ENCODE results near the gene OSBPL6. TPM values are rescaled to one million over a fixed set of nuclear protein-coding genes. Genes with fewer than 3 reads are reported as not detected.

OSBPL6 gene
- total RNA-seq, 1 donor = 5.2 TPM

DNA sequence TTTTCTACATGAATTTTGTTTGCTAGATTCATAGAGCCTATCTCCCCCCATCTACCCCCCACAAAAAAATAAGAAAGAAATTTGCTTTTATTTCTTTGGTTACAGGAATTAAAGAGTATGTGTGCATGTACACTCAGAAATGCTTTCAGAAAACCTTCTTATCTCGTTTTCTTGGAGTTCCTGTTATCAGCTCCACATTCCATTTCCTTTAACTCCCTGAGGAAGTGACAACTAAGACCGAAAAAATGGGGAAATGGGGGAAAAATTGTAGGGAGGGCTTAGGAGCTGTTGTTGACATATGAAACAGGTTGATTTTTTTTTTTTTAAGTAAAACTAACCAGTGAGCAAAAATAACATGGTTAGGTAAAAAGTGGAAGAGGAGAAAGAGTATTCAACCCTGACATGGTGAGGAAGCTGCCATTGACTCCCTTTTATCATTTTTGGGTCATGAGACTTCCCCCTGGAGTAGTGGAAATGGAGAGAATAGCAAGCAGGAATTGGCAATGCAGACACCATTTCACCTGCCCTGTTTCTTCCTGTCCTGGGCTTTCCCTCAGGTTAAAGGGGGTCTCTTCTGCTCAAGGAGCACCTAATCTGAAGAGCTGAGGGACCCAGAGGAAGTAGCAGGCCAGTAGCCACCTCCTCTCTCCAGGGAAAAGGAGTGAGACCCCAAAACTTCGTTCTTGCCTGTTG is 93.5 kb downstream of the OSBPL6 start:
- no peak for TF ChIP-seq CTCF (IDR thresholded peaks at IDR 0.05; ENCODE audit: insufficient read depth, low read length)
- no peak overlapping the region for H3K4me3 ChIP-seq (ENCODE audit: low read depth, low read length)

DNA sequence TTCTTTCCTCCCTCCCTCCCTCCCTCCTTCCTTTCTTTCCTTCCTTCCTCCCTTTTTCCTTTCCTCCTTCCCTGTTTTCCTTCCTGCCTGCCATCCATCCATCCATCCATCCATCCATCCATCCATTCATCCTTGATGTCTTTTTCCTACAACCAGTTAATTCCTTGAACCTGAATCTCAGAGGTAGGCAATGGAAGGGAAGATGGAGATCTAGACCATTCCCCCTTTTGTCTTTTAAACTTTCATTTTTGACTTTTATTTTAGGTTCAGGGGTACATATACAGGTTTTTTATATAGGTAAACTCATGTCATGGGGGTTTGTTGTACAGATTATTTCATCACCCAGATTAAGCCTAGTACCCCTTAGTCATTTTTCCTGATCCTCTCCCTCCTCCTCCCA is 97.4 kb downstream of the OSBPL6 start:
- H3K4me3 ChIP-seq (ENCODE audit: low read depth, low read length) = no peak overlapping the region
- TF ChIP-seq CTCF (IDR thresholded peaks at IDR 0.05; ENCODE audit: insufficient read depth, low read length) = no peak
- no peak for DNase-seq (ENCODE audit: low read depth)

More for the DNA sequence above, 93.5 kb downstream of the OSBPL6 start:
- peak; percentile 43 for DNase-seq (ENCODE audit: low read depth)

- no peak for DNase-seq (ENCODE audit: low read depth)
- TF ChIP-seq CTCF (IDR thresholded peaks at IDR 0.05; ENCODE audit: insufficient read depth, low read length) = no peak
- no peak overlapping the region for H3K4me3 ChIP-seq (ENCODE audit: low read depth, low read length)
These were observed 98.3 kb downstream of the OSBPL6 start for GRCh38 chr2:178292586-178292985.

DNA sequence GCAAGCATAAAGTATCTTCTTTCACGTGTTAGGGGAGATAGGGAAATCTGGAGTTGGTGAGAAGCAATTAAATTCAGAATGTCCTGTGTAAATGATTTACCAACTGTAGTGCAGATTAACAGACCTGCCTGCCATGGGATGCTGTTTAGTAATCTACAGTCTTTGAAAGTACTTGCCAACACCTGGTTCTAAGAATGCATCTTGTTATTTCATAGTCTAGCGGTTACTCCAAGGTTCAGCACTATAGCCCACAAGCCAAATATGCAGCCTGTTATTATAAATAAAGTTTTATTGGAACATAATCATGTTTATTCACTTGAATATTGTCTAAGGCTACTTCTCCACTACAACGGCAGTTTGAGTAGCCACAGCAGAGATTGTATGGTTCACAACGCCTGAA is 100.8 kb downstream of the OSBPL6 start:
- DNase-seq (ENCODE audit: low read depth) = no peak
- no peak overlapping the region for H3K4me3 ChIP-seq (ENCODE audit: low read depth, low read length)
- TF ChIP-seq CTCF (IDR thresholded peaks at IDR 0.05; ENCODE audit: insufficient read depth, low read length) = no peak

DNA sequence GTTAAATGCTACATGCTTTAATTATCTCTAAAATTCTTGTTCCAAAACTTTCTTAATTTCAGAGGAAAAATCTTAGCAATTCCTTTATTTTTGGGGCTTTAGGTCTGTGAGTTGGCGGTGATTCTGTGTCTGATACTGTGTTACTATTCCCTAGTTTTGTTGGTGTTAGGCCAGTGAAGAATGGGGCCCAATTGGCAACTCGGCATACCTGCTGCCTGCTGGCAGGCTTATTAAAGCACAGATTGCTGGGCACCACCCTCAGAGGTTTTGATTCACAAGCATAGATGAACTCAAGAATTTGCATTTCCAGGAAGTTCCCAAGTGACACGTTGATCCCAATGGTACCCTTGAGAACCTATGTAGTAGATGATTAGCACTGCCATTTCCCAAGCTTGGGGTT is 101.6 kb downstream of the OSBPL6 start:
- no peak for TF ChIP-seq CTCF (IDR thresholded peaks at IDR 0.05; ENCODE audit: insufficient read depth, low read length)
- no peak overlapping the region for H3K4me3 ChIP-seq (ENCODE audit: low read depth, low read length)
- no peak for DNase-seq (ENCODE audit: low read depth)

DNA sequence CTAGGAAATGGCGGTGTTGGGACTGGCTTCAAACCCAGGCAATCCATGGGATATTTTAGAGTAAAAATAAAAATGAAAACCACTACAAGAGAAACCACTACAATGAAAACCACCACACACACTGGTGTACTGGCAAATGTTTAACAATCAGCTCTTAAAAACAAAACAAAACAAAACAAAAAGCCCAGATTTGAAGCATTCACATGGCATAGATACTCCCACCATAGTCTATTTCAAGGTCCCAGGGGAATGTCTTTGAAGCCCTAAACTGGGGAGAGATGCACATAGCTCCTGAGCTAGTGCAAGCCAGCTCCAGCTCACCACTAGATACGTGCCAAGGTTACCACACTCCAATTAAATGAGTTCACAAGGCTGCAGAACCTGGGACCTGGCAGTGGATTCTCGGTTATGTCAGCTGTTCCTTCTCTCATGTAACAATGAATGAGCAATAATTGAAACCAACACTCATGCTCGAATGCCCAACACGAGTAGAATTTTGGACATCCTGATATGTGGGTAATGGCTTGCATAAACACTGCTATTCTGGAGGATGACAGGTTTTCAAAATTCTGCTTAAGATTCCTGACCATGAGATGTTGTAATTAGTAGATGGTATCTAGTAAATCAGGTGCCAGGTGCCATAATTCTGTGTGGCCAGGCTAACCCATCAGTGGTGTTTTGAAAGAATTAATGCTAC is 102.2 kb downstream of the OSBPL6 start:
- TF ChIP-seq CTCF (IDR thresholded peaks at IDR 0.05; ENCODE audit: insufficient read depth, low read length) = no peak
- no peak for DNase-seq (ENCODE audit: low read depth)
- no peak overlapping the region for H3K4me3 ChIP-seq (ENCODE audit: low read depth, low read length)

All from fibroblast of the aortic adventitia (primary cell).